Measurements from ENCODE around the gene MAP4K2. TPM values are rescaled to one million over a fixed set of nuclear protein-coding genes. Genes with fewer than 3 reads are reported as not detected.
A peak's percentile ranks its signal among the peaks of the same experiment; 100 is the strongest.

Gene MAP4K2
- total RNA-seq, 1 experiment from 2014 or later, result 16.8 TPM

GRCh38 chr11:64841592-64842365, 38.8 kb upstream of the MAP4K2 start:
- intact Hi-C loops (cut with micrococcal nuclease; ENCODE audit: unreplicated experiment), result loop anchor here (1.0 to 5.0 kb wide), 3 partner anchors 31 to 64 kb away; partner anchors contain the start of genes MAP4K2, MEN1 and SF1
- Histone ChIP-seq H3K4me1 (peaks cover 23% of the 10 kb centered on the region), H3K27me3 (replicated peaks; ENCODE audit: control insufficient read depth, insufficient read depth, low read length) (no peaks in the 10 kb centered on the region), H3K36me3 (ENCODE audit: control insufficient read depth, insufficient read depth, low read length) (peaks cover 8% of the 10 kb centered on the region), H3K4me3 (ENCODE audit: low read depth, low read length) (no peak overlapping the region), H3K9me3 (no peaks in the 10 kb centered on the region)
- H3K4me1 Mint-ChIP-seq (ENCODE audit: low read depth, unreplicated experiment), result peaks cover 18% of the 10 kb centered on the region
- no peak for TF ChIP-seq CTCF (IDR thresholded peaks at IDR 0.05; ENCODE audit: insufficient read depth in 1 of 2, low read depth in 1 of 2, low read length in 1 of 2, severe bottlenecking in 1 of 2, unreplicated experiment in 1 of 2)
- DNase-seq, result peak; percentile 83 to 90
- no TSS peak for BruUV-seq (replicated peaks)
- peak overlapping the region; percentile 92 for H3K27ac Mint-ChIP-seq (ENCODE audit: unreplicated experiment)
- H3K36me3 Mint-ChIP-seq (ENCODE audit: insufficient read depth, unreplicated experiment), result peaks cover 32% of the 10 kb centered on the region
- ChIA-PET CTCF (interaction anchor here (0.6 to 1.3 kb wide), 6 partner anchors 31 to 720 kb away, joined by 3 to 9 read pairs (median 4); partner anchors contain the start of genes MEN1 and SF1), POLR2A (interaction anchor here (0.6 to 1.9 kb wide), 3 partner anchors 56 to 65 kb away, joined by 5 to 13 read pairs (median 7); partner anchors contain the start of gene SF1)
- no peaks in the 10 kb centered on the region for H3K27me3 Mint-ChIP-seq (ENCODE audit: insufficient read depth, unreplicated experiment)
- H3K4me3 Mint-ChIP-seq (ENCODE audit: unreplicated experiment), result peak overlapping the region; percentile 88
- H3K9me3 Mint-ChIP-seq (ENCODE audit: unreplicated experiment), result no peaks in the 10 kb centered on the region

- intact Hi-C loops (cut with micrococcal nuclease; ENCODE audit: unreplicated experiment), result loop anchor here (5.0 kb wide), 2 partner anchors 38 to 63 kb away; partner anchors contain the start of genes MAP4K2 and SF1
- H3K27ac Mint-ChIP-seq (ENCODE audit: unreplicated experiment), result peak overlapping the region; percentile 6
- DNase-seq, result no peak
- peaks cover 30% of the 10 kb centered on the region for H3K36me3 Mint-ChIP-seq (ENCODE audit: insufficient read depth, unreplicated experiment)
- Histone ChIP-seq H3K4me1 (peaks cover 20% of the 10 kb centered on the region), H3K9me3 (no peaks in the 10 kb centered on the region), H3K36me3 (ENCODE audit: control insufficient read depth, insufficient read depth, low read length) (peaks cover 9% of the 10 kb centered on the region), H3K27me3 (replicated peaks; ENCODE audit: control insufficient read depth, insufficient read depth, low read length) (no peaks in the 10 kb centered on the region), H3K4me3 (ENCODE audit: low read depth, low read length) (no peak overlapping the region)
- no peaks in the 10 kb centered on the region for H3K27me3 Mint-ChIP-seq (ENCODE audit: insufficient read depth, unreplicated experiment)
- H3K4me3 Mint-ChIP-seq (ENCODE audit: unreplicated experiment), result no peak overlapping the region
- peaks cover 16% of the 10 kb centered on the region for H3K4me1 Mint-ChIP-seq (ENCODE audit: low read depth, unreplicated experiment)
- CTCF ChIA-PET, result no interaction called here
- H3K9me3 Mint-ChIP-seq (ENCODE audit: unreplicated experiment), result no peaks in the 10 kb centered on the region
- no peak for TF ChIP-seq CTCF (IDR thresholded peaks at IDR 0.05; ENCODE audit: insufficient read depth in 1 of 2, low read depth in 1 of 2, low read length in 1 of 2, severe bottlenecking in 1 of 2, unreplicated experiment in 1 of 2)
- BruUV-seq (replicated peaks), result no TSS peak
- POLR2A ChIA-PET, result no interaction called here
Measured at GRCh38 chr11:64839887-64840782, 37.1 kb upstream of the MAP4K2 start.

GRCh38 chr11:64839335-64839734, 36.3 kb upstream of the MAP4K2 start:
- H3K4me3 ChIP-seq (ENCODE audit: low read depth, low read length), result no peak overlapping the region
- intact Hi-C loops (cut with micrococcal nuclease; ENCODE audit: unreplicated experiment), result no loop called here
- H3K36me3 ChIP-seq (ENCODE audit: control insufficient read depth, insufficient read depth, low read length), result peaks cover 9% of the 10 kb centered on the region
- DNase-seq, result no peak
- no TSS peak for BruUV-seq (replicated peaks)
- H3K4me1 ChIP-seq, result peaks cover 20% of the 10 kb centered on the region
- Mint-ChIP-seq H3K4me1 (ENCODE audit: low read depth, unreplicated experiment) (peaks cover 11% of the 10 kb centered on the region), H3K36me3 (ENCODE audit: insufficient read depth, unreplicated experiment) (peaks cover 26% of the 10 kb centered on the region), H3K27me3 (ENCODE audit: insufficient read depth, unreplicated experiment) (no peaks in the 10 kb centered on the region), H3K27ac (ENCODE audit: unreplicated experiment) (peak overlapping the region; percentile 6), H3K9me3 (ENCODE audit: unreplicated experiment) (no peaks in the 10 kb centered on the region), H3K4me3 (ENCODE audit: unreplicated experiment) (no peak overlapping the region)
- H3K9me3 ChIP-seq, result no peaks in the 10 kb centered on the region
- ChIA-PET POLR2A (no interaction called here), CTCF (no interaction called here)
- no peaks in the 10 kb centered on the region for H3K27me3 ChIP-seq (replicated peaks; ENCODE audit: control insufficient read depth, insufficient read depth, low read length)
- TF ChIP-seq CTCF (IDR thresholded peaks at IDR 0.05; ENCODE audit: insufficient read depth in 1 of 2, low read depth in 1 of 2, low read length in 1 of 2, severe bottlenecking in 1 of 2, unreplicated experiment in 1 of 2), result no peak
